Measurements from ENCODE around the gene TBC1D17.

- TF ChIP-seq CTCF (IDR thresholded peaks at IDR 0.05 in 4 of 5, conservative IDR thresholded peaks at IDR 0.05 in 1 of 5) (no peak), POLR2A (IDR thresholded peaks at IDR 0.05) (no peak)
These were observed 22.9 kb upstream of the TBC1D17 start for GRCh38 chr19:49854378-49855263.
